Vagina (tissue), 2 donors: ENCODE measurements around the gene DNAJC13. TPM values are rescaled to one million over a fixed set of nuclear protein-coding genes. Genes with fewer than 3 reads are reported as not detected.

Source experiments
- DNase-seq, 2 donors: peaks; one replicate each; pipeline ENCODE4 v3.0.0-alpha.2; 2017; ENCODE audit errors: extremely low spot score in 2 of 2
- H3K27ac ChIP-seq: fragments of 200-600 bp; sonication (generic); one replicate; pipeline ENCODE4 v1.5.1; 2019
- H3K27me3 ChIP-seq: fragments of 200-600 bp; sonication (generic); one replicate; pipeline ENCODE4 v1.5.1; 2019
- H3K36me3 ChIP-seq, 2 donors: fragments of 200-600 bp; sonication (generic); one replicate each; pipeline ENCODE4 v1.5.1; 2017 to 2019
- H3K4me1 ChIP-seq: fragments of 200-600 bp; sonication (generic); one replicate; pipeline ENCODE4 v1.5.1; 2019
- H3K4me3 ChIP-seq, 2 donors: fragments of 200-600 bp; sonication (generic); 1 replicate in 1 of 2; 2 replicates in 1 of 2; pipeline ENCODE4 v1.5.1; 2016 to 2019
- H3K9me3 ChIP-seq: fragments of 200-600 bp; sonication (generic); one replicate; pipeline ENCODE4 v1.5.1; 2019
- CTCF ChIP-seq, 3 experiments: fragments of 450-650 bp in 2 of 3; fragments of 200-600 bp in 1 of 3; sonication (generic) in 1 of 3; IDR thresholded peaks; one replicate each; pipeline ENCODE4 v1.5.1; 2017 to 2019; ENCODE audit warnings: antibody characterized with exemption in 3 of 3, mild to moderate bottlenecking in 2 of 3, moderate library complexity in 2 of 3
- POLR2A ChIP-seq, 2 donors: fragments of 450-650 bp; IDR thresholded peaks; one replicate each; pipeline ENCODE4 v1.6.1; 2017; ENCODE audit warnings: antibody characterized with exemption in 2 of 2, mild to moderate bottlenecking in 2 of 2, moderate library complexity in 2 of 2
- POLR2AphosphoS5 ChIP-seq, 2 donors: sonication (generic); formaldehyde crosslinking; IDR thresholded peaks; one replicate each; pipeline ENCODE4 v1.9.0; 2017; ENCODE audit warnings: antibody characterized with exemption in 2 of 2, mild to moderate bottlenecking in 2 of 2, low read depth in 1 of 2; ENCODE audit not compliant: insufficient read depth in 1 of 2
- intact Hi-C: fragments of 100-400 bp; cut with DNase I; formaldehyde crosslinking; loops from one replicate; pipeline ENCODE4 v1.15.1; 2023
- total RNA-seq: library from RNA; depleted of rRNA; stranded (reverse); fragments of >200 nt; gene quantifications from one replicate; pipeline ENCODE4 v1.2.3, GENCODE V29; 2016

DNAJC13 gene
- total RNA-seq, 1 donor from 2014 or later, result 26.5 TPM

DNA sequence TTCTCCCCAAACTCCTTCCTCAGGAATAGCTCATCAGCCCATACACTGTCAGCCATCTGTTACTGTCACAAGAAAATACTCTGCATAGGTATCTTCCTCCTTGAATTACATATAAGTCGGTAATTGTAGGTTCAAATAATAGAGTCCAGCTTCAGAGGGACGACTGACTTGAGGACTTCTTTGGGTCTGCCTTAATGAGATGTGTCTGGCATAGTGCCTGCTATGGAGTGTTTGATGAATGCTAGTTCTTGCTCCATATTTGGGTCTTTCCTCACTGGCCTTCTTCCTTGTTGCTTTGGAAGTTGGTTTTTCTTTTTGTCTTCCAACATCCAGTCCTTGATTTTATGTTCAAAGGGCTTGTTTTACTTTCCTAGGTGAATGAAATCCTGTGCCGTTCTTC is 113.3 kb downstream of the DNAJC13 start:
- intact Hi-C loops, result no loop called here
- Histone ChIP-seq H3K4me1 (no peaks in the 10 kb centered on the region), H3K4me3 (no peak overlapping the region), H3K27me3 (no peaks in the 10 kb centered on the region), H3K9me3 (no peaks in the 10 kb centered on the region), H3K36me3 (peaks cover 0 to 32% of the 10 kb centered on the region in 2 donors), H3K27ac (no peak overlapping the region)
- TF ChIP-seq CTCF (IDR thresholded peaks at IDR 0.05) (no peak), POLR2A (IDR thresholded peaks at IDR 0.05) (no peak), POLR2AphosphoS5 (IDR thresholded peaks at IDR 0.05; ENCODE audit: insufficient read depth in 1 of 2, low read depth in 1 of 2) (no peak)
- no peak for DNase-seq

GRCh38 chr3:132535575-132536441 is 118.5 kb downstream of the DNAJC13 start:
- H3K9me3 ChIP-seq, result no peaks in the 10 kb centered on the region
- H3K36me3 ChIP-seq, result peaks cover 0 to 35% of the 10 kb centered on the region in 2 donors
- peak; percentile 58 to 69 (median 58) for TF ChIP-seq CTCF (IDR thresholded peaks at IDR 0.05)
- no peak for TF ChIP-seq POLR2AphosphoS5 (IDR thresholded peaks at IDR 0.05; ENCODE audit: insufficient read depth in 1 of 2, low read depth in 1 of 2)
- H3K4me1 ChIP-seq, result no peaks in the 10 kb centered on the region
- H3K4me3 ChIP-seq, result no peak overlapping the region
- peak overlapping the region; percentile 2 for H3K27ac ChIP-seq
- DNase-seq, result no peak
- intact Hi-C loops, result loop anchor here (5.0 kb wide), 1 partner anchor 106 kb away; no protein-coding TSS in a partner anchor
- H3K27me3 ChIP-seq, result no peaks in the 10 kb centered on the region

- no peak overlapping the region for H3K27ac ChIP-seq
- TF ChIP-seq POLR2A (IDR thresholded peaks at IDR 0.05) (no peak), CTCF (IDR thresholded peaks at IDR 0.05) (no peak), POLR2AphosphoS5 (IDR thresholded peaks at IDR 0.05; ENCODE audit: insufficient read depth in 1 of 2, low read depth in 1 of 2) (no peak)
- H3K4me1 ChIP-seq, result no peaks in the 10 kb centered on the region
- intact Hi-C loops, result loop anchor here (5.0 kb wide), 1 partner anchor 106 kb away; no protein-coding TSS in a partner anchor
- no peak for DNase-seq
- no peak overlapping the region for H3K4me3 ChIP-seq
- H3K9me3 ChIP-seq, result no peaks in the 10 kb centered on the region
- H3K27me3 ChIP-seq, result no peaks in the 10 kb centered on the region
- H3K36me3 ChIP-seq, result peaks cover 0 to 34% of the 10 kb centered on the region in 2 donors
Observed at GRCh38 chr3:132536442-132537153, 119.3 kb downstream of the DNAJC13 start.

GRCh38 chr3:132537297-132537696 is 120.0 kb downstream of the DNAJC13 start:
- intact Hi-C loops, result loop anchor here (5.0 kb wide), 1 partner anchor 105 kb away; no protein-coding TSS in a partner anchor
- Histone ChIP-seq H3K27me3 (no peaks in the 10 kb centered on the region), H3K9me3 (no peaks in the 10 kb centered on the region), H3K4me3 (no peak overlapping the region), H3K36me3 (peaks cover 0 to 34% of the 10 kb centered on the region in 2 donors), H3K4me1 (no peaks in the 10 kb centered on the region), H3K27ac (no peak overlapping the region)
- no peak for DNase-seq
- no peak for TF ChIP-seq POLR2AphosphoS5 (IDR thresholded peaks at IDR 0.05; ENCODE audit: insufficient read depth in 1 of 2, low read depth in 1 of 2)
- TF ChIP-seq POLR2A (IDR thresholded peaks at IDR 0.05), result no peak
- no peak for TF ChIP-seq CTCF (IDR thresholded peaks at IDR 0.05)
